AG10803 (cell line): ENCODE data around the gene GEMIN7.

Experiments used
- DNase-seq: peaks from one replicate; pipeline ENCODE4 v3.0.0; 2010; ENCODE audit warnings: low read depth
- H3K4me3 ChIP-seq: 2 replicates; pipeline ENCODE4 v1.5.1; 2011; ENCODE audit warnings: mild to moderate bottlenecking, low read length, control low read depth
- TF ChIP-seq, protein P1 (sequence below): conservative IDR thresholded peaks from 2 replicates; pipeline ENCODE4 v1.5.1; 2011; ENCODE audit warnings: mild to moderate bottlenecking, low read length, control low read depth, inconsistent platforms

Gene GEMIN7

DNA sequence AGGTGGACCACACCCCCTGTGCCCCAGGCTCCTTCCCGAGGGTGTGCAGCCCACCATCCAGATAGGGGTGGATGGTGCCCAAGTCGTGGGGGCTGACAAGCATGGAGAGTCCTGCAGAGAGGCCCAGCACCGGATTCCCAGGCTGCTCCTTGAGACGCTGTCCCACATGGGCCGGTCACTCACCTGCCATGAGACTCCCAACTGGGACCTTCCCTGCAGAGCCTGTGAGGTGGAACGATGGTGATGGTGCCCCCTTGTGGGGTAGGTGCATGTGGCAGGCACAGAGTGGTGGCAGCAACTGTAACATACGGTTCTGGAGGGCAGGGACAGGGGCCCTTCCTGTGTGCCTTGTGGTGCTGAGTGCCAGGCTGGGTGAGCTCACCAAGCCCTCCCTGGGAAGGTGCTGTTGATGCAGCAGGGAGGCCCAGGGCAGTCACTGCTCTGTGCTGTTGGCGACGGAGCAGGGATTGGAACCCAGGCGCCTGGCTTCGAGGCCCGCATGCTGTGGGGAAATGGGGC, 47.0 kb downstream of the GEMIN7 start:
- H3K4me3 ChIP-seq = no peak overlapping the region
- DNase-seq = peak; percentile 39
- TF ChIP-seq, protein P1, sequence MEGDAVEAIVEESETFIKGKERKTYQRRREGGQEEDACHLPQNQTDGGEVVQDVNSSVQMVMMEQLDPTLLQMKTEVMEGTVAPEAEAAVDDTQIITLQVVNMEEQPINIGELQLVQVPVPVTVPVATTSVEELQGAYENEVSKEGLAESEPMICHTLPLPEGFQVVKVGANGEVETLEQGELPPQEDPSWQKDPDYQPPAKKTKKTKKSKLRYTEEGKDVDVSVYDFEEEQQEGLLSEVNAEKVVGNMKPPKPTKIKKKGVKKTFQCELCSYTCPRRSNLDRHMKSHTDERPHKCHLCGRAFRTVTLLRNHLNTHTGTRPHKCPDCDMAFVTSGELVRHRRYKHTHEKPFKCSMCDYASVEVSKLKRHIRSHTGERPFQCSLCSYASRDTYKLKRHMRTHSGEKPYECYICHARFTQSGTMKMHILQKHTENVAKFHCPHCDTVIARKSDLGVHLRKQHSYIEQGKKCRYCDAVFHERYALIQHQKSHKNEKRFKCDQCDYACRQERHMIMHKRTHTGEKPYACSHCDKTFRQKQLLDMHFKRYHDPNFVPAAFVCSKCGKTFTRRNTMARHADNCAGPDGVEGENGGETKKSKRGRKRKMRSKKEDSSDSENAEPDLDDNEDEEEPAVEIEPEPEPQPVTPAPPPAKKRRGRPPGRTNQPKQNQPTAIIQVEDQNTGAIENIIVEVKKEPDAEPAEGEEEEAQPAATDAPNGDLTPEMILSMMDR = peak; percentile 79

DNA sequence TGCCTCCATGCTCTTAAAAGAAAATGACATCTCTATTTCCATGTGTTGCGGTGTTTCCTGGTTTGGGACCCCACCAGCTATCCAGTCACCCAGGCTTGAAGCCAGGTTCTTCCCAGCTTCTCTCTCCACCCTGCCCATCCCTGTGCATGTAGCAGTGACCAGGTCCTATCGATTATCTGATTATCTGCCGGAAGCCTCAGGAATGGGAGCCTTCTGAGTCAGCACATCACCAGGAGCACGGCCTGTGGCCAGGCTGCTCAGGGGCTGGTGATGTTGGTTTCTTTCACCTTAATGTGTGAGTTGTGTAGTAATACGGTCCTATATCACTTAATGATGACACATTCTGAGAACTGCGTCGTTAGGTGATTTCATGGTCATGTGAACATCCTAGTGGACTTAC, 47.6 kb downstream of the GEMIN7 start:
- TF ChIP-seq, protein P1 = no peak
- H3K4me3 ChIP-seq = no peak overlapping the region
- no peak for DNase-seq

DNA sequence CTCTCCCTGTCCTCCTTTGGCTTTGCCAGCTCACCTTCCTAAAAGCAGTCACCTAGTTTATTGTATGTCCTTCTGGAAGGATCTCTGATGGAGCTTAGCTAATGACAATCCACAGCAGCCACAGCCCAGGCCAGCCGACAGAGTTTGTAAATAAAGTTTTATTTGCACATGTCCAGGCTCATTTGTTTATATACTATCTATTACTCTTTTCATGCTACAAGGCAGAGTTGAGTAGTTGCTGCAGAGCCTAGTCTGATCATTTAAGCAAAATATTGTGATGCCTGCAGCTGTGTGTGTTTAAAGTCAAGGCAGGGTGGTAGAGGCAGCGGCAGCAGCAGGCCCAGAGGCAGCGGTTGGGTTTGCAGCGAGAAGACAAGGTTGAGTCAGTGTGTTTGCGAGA, 49.1 kb downstream of the GEMIN7 start:
- TF ChIP-seq, protein P1 = no peak
- H3K4me3 ChIP-seq = no peak overlapping the region
- DNase-seq = no peak

DNA sequence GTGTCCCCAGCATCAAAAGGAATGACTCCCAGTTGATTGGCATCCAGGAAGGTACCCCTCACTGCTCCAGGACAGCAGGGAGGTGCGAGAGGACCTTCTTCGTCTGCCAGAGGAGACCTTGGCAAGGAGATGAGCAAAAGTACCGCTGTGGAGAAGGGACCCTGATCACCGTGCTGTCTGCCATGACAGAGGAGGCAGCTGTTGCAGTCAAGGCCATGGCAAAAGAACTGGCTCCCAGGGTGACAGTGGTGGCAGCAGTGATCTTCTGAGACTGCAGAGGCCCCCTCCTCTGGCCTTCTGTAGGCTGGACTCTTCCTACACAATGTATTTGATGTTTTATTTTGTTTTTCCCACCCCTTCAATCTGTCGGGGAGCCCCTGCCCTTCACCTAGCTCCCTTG, 49.7 kb downstream of the GEMIN7 start:
- H3K4me3 ChIP-seq = no peak overlapping the region
- TF ChIP-seq, protein P1 = no peak
- no peak for DNase-seq

DNA sequence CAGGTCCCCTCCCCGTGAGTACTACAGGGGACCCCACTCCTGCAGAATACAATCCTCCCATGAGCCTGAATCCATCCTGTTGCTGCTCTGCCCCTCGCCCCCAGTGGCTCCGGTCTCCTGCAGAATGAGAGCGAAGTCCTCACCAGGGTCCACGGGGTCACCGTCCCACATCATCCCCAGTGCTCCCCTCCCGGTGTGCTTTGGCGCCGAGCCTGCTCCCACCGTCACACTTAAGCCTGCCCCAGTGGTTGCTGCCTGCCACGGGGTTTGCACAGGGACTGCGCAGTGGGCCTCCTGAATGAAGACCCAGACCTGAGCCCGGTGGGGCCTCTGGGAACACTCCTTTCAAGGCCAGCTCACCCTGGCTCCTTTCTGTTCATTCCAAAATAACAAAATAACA, 51.2 kb downstream of the GEMIN7 start:
- no peak overlapping the region for H3K4me3 ChIP-seq
- TF ChIP-seq, protein P1 = no peak
- no peak for DNase-seq

DNA sequence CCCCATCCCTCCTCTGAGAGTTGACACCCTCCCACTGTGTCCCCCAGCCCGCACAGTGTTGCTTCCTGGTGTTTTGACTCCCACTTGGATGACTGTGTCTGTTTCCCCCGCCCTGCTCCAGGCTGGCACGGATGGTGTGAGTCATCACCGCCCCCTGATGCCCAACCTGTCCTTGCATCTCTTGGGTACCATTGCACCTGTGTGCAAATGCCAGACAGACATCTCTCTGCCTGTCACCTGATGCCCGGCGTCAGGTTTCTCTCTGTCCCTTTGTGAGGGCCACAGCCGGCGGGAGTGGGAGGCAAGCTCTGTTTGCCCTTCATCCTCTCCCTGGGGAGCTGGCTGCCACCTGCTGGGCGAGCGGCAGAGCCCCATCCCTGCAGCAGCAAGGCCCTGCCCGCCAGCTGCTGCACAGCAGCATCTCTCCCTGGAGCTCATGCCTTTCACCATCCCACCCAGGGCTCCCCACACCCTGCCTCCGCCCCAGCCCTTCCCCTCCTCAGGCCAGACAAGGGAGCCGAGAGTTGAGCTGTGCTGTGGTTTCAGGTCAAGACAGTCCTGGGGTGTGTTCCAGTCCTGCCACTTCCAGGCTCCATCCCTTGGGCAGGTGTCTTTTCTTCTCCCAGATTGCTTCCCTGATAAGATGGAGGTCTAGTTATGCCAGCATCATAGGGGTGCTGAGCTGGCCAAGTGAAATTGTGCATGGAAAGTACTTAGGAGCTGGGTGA, 52.0 kb downstream of the GEMIN7 start:
- no peak overlapping the region for H3K4me3 ChIP-seq
- TF ChIP-seq, protein P1 = peak; percentile 22; the same call in 1 of the 2 replicates
- no peak for DNase-seq

DNA sequence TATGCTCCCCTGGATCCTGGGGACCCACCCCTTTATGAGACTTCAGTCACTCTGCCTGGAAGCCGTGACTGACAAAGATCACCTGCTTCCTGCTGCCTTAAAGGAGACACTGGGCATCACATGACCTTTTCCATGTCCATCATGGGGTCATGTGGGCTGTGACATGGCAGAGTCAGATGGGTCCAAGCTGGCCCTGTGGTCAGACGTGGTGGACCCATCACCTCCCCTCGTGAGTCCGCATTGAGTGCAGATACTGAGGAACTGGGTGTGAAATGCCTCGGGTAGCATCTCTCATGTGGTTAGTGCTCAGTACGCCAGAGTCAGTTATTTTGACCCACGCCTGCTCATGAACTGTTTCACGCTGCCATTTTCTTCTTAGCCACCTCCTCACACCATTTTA, 54.6 kb downstream of the GEMIN7 start:
- TF ChIP-seq, protein P1 = no peak
- no peak for DNase-seq
- H3K4me3 ChIP-seq = no peak overlapping the region
